ENCODE measurements around the gene NKX2-2.

GRCh38 chr20:21490105-21490504 is 23.8 kb downstream of the NKX2-2 start:
- TF ChIP-seq POLR2A (IDR thresholded peaks at IDR 0.05; ENCODE audit: control extremely low read depth in 1 of 2, low read depth in 2 of 2, low read length in 2 of 2) (no peak), CTCF (IDR thresholded peaks at IDR 0.05; ENCODE audit: control extremely low read depth in 1 of 3, insufficient read depth in 1 of 3, low read depth in 1 of 3, low read length in 3 of 3) (peak in 1 of 3 experiments; percentile 30; a peak in 2 of 4 replicates), NRF1 (IDR thresholded peaks at IDR 0.05; ENCODE audit: low read depth, low read length) (no peak), MAX (IDR thresholded peaks at IDR 0.05) (no peak), CHD2 (IDR thresholded peaks at IDR 0.05; ENCODE audit: low read length) (no peak), RBBP5 (IDR thresholded peaks at IDR 0.05; ENCODE audit: borderline replicate concordance, low read depth, low read length) (no peak), SP1 (IDR thresholded peaks at IDR 0.05; ENCODE audit: low read depth, low read length) (no peak)
